Hepatocyte (in vitro differentiated cells): Measurements from ENCODE around the gene HORMAD2. TPM values are rescaled to one million over a fixed set of nuclear protein-coding genes. Genes with fewer than 3 reads are reported as not detected.

Experiments
- DNase-seq: peaks from one replicate; pipeline ENCODE4 v3.0.0-alpha.2; 2016; ENCODE audit warnings: low spot score
- H2AFZ ChIP-seq: fragments of 200-600 bp; sonication (generic); 2 replicates; pipeline ENCODE4 v1.6.0; 2016; ENCODE audit warnings: antibody characterized with exemption, mild to moderate bottlenecking
- H3K27ac ChIP-seq: fragments of 200-600 bp; sonication (generic); 2 replicates; pipeline ENCODE4 v1.5.1; 2016; ENCODE audit warnings: mild to moderate bottlenecking
- H3K27me3 ChIP-seq: fragments of 200-600 bp; sonication (generic); 2 replicates; pipeline ENCODE4 v1.6.1; 2016
- H3K36me3 ChIP-seq: fragments of 200-600 bp; sonication (generic); replicated peaks from 2 replicates; pipeline ENCODE4 v1.5.1; 2016; ENCODE audit warnings: low read depth; ENCODE audit not compliant: insufficient read depth
- H3K4me1 ChIP-seq: fragments of 200-600 bp; sonication (generic); 2 replicates; pipeline ENCODE4 v1.5.1; 2016; ENCODE audit warnings: mild to moderate bottlenecking, moderate library complexity; ENCODE audit not compliant: insufficient read depth
- H3K4me2 ChIP-seq: fragments of 200-600 bp; sonication (generic); 2 replicates; pipeline ENCODE4 v1.6.0; 2016
- H3K4me3 ChIP-seq: fragments of 200-600 bp; sonication (generic); 2 replicates; pipeline ENCODE4 v1.5.1; 2016; ENCODE audit warnings: mild to moderate bottlenecking
- H3K79me2 ChIP-seq: fragments of 200-600 bp; sonication (generic); 2 replicates; pipeline ENCODE4 v1.6.0; 2017; ENCODE audit warnings: mild to moderate bottlenecking
- H3K9me2 ChIP-seq: fragments of 200-600 bp; sonication (generic); replicated peaks from 2 replicates; pipeline ENCODE4 v1.6.0; 2017; ENCODE audit warnings: mild to moderate bottlenecking; ENCODE audit not compliant: insufficient read depth
- H3K9me3 ChIP-seq: fragments of 200-600 bp; sonication (generic); 2 replicates; pipeline ENCODE4 v1.5.1; 2016; ENCODE audit warnings: low read depth, mild to moderate bottlenecking
- H4K20me1 ChIP-seq: fragments of 200-600 bp; sonication (generic); 2 replicates; pipeline ENCODE4 v1.6.0; 2016; ENCODE audit warnings: mild to moderate bottlenecking; ENCODE audit not compliant: insufficient read depth, poor library complexity, severe bottlenecking
- EZH2 ChIP-seq: fragments of 200-600 bp; sonication (generic); IDR thresholded peaks from 2 replicates; pipeline ENCODE4 v1.6.1; 2016; ENCODE audit warnings: antibody characterized with exemption, mild to moderate bottlenecking, borderline replicate concordance
- EZH2phosphoT487 ChIP-seq: fragments of 200-600 bp; sonication (generic); IDR thresholded peaks from one replicate; pipeline ENCODE4 v1.6.1; 2018; ENCODE audit warnings: antibody characterized with exemption, mild to moderate bottlenecking, low read depth, moderate library complexity; ENCODE audit not compliant: unreplicated experiment, severe bottlenecking
- WGBS: methylation state at CpG from one replicate; pipeline ENCODE4 v1.1.6; 2016; ENCODE audit warnings: low lambda C conversion rate; ENCODE audit errors: missing lambda C conversion rate; 5-methylcytosine and 5-hydroxymethylcytosine counted together
- polyA plus RNA-seq: library from polyadenylated mRNA; unstranded; fragments of >200 nt; fragmentation: Nextera tagmentation; extraction: Ambion mirVana; gene quantifications from 2 replicates; pipeline ENCODE4 v1.2.1, GENCODE V29; 2016
- total RNA-seq: library from RNA; depleted of rRNA; stranded (reverse); fragments of >200 nt; gene quantifications from 2 replicates; pipeline ENCODE4 v1.2.3, GENCODE V29; 2014
- TF ChIP-seq, protein P1 (sequence below): fragments of 200-600 bp; sonication (generic); IDR thresholded peaks from 2 replicates; pipeline ENCODE4 v1.5.1; 2016; ENCODE audit warnings: antibody characterized with exemption, mild to moderate bottlenecking; ENCODE audit not compliant: poor library complexity

HORMAD2 gene
- total and polyA plus RNA-seq, 2 experiments from 2014 or later = not detected

DNA sequence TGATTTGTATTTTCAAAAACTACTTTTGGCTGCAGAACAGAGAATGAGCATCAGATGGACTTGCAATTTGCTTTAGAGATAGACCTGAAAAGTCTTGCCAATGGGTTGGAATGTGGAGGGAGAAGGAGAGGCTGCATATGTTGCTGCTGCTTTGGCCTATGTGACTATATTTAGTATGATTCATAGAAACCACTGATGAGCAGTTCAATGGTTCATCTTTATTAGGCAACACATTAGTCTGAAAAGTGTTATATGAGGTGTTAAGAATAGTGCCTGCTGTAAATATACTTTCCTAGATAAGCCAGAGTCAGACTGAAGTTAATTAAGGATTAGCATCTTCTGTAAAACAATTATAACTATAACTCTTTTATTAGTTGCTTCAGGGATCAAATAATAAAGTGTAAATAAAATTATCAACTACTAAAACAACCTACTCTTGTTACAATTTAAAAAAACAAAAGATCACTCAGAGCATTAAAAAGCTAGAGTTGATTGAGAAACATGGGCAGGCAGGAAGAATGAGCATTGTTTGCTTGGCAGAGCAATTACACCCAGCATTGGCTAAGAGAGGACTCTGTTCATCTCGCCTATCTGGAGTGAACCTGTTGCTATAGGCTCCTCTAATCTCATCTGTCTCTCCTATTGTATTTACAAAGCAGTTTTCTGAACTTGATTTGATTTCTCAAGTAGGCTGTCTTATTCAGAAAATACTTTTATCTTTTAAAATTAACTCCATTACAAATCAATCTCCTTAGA, 36.3 kb downstream of the HORMAD2 start:
- Histone ChIP-seq H3K9me3 (no peaks in the 10 kb centered on the region), H3K4me3 (no peak overlapping the region), H3K27me3 (no peaks in the 10 kb centered on the region), H2AFZ (no peak overlapping the region), H3K79me2 (no peaks in the 10 kb centered on the region), H3K4me2 (no peak overlapping the region), H4K20me1 (no peaks in the 10 kb centered on the region), H3K4me1 (peaks cover 3% of the 10 kb centered on the region), H3K27ac (peak overlapping the region; percentile 7), H3K9me2 (no peaks in the 10 kb centered on the region), H3K36me3 (no peaks in the 10 kb centered on the region)
- peak; percentile 81 for TF ChIP-seq EZH2phosphoT487
- TF ChIP-seq EZH2 = no peak
- WGBS = 58% methylated on average over 1 of the region's 1 CpG
- peak; percentile 39 for DNase-seq

DNA sequence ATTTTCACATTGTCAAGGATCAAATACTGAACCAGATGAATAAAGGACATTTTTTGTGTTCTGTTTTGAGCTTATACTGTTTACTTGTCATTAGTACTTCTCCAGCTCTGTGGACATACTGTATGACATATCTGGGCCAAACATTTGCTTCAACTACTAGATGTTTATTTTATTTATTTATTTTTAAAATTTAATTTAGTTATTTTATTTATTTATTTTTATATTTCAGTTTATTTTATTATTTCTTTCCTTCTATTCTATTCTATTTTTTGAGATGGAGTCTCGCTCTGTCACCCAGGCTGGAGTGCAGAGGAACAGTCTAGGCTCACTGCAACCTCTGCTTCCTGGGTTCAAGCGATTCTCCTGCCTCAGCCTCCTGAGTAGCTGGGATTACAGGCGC, 37.0 kb downstream of the HORMAD2 start:
- Histone ChIP-seq H3K27me3 (no peaks in the 10 kb centered on the region), H3K4me3 (no peak overlapping the region), H3K27ac (no peak overlapping the region), H3K4me2 (no peak overlapping the region), H4K20me1 (no peaks in the 10 kb centered on the region), H3K36me3 (no peaks in the 10 kb centered on the region), H3K9me2 (no peaks in the 10 kb centered on the region), H2AFZ (no peak overlapping the region), H3K79me2 (no peaks in the 10 kb centered on the region), H3K4me1 (peaks cover 3% of the 10 kb centered on the region), H3K9me3 (no peaks in the 10 kb centered on the region)
- TF ChIP-seq EZH2phosphoT487 (no peak), EZH2 (no peak)
- TF ChIP-seq, protein P1, sequence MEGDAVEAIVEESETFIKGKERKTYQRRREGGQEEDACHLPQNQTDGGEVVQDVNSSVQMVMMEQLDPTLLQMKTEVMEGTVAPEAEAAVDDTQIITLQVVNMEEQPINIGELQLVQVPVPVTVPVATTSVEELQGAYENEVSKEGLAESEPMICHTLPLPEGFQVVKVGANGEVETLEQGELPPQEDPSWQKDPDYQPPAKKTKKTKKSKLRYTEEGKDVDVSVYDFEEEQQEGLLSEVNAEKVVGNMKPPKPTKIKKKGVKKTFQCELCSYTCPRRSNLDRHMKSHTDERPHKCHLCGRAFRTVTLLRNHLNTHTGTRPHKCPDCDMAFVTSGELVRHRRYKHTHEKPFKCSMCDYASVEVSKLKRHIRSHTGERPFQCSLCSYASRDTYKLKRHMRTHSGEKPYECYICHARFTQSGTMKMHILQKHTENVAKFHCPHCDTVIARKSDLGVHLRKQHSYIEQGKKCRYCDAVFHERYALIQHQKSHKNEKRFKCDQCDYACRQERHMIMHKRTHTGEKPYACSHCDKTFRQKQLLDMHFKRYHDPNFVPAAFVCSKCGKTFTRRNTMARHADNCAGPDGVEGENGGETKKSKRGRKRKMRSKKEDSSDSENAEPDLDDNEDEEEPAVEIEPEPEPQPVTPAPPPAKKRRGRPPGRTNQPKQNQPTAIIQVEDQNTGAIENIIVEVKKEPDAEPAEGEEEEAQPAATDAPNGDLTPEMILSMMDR = no peak
- WGBS = 97% methylated on average over 3 of the region's 3 CpGs
- DNase-seq = no peak

DNA sequence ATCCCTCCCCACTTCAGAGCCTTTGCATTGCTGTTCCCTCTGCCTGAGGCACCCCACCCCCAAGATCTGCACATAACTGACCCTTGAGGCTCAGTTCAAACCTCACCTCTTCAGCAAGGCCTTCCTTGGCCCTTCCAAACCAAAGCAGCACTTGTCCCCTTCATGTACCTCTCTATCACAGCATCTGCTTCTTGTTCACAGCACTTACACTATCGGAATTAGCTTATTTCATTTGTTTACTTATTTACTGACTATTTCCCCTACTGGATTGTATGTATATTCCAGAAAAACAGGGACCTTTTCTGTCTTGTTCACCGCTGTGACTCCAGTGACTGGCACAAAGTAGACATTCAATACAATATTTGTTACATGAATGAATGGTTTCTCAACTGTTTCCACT, 38.0 kb downstream of the HORMAD2 start:
- no peak overlapping the region for H3K4me3 ChIP-seq
- H3K4me1 ChIP-seq = peaks cover 3% of the 10 kb centered on the region
- TF ChIP-seq EZH2phosphoT487 (no peak), EZH2 (no peak)
- TF ChIP-seq, protein P1 = no peak
- no peak overlapping the region for H3K4me2 ChIP-seq
- H3K27me3 ChIP-seq = no peaks in the 10 kb centered on the region
- H3K9me3 ChIP-seq = no peaks in the 10 kb centered on the region
- 76% methylated on average over 2 of the region's 2 CpGs for WGBS
- no peak overlapping the region for H3K27ac ChIP-seq
- H2AFZ ChIP-seq = no peak overlapping the region
- H3K36me3 ChIP-seq = no peaks in the 10 kb centered on the region
- no peaks in the 10 kb centered on the region for H3K9me2 ChIP-seq
- no peaks in the 10 kb centered on the region for H3K79me2 ChIP-seq
- no peaks in the 10 kb centered on the region for H4K20me1 ChIP-seq
- no peak for DNase-seq

DNA sequence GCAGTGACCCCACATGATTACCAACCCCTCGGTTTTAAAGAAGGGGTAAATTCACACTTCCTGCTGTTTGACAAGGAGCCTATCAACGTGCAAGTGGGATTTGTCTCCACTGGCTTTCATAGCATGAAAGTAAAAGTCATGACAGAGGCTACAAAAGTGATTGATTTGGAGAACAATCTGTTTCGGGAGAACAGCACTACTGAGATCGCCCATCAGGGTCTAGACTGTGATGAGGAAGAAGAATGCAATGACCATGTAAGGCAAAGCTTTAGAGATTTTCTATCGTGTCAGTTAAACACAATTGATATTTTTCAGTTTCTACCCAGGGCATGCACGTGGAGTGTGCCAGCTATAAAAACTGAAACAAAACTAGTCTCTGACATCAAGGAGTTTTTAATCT, 41.7 kb downstream of the HORMAD2 start:
- WGBS = 58% methylated on average over 6 of the region's 6 CpGs
- H2AFZ ChIP-seq = no peak overlapping the region
- H3K79me2 ChIP-seq = no peaks in the 10 kb centered on the region
- TF ChIP-seq, protein P1 = no peak
- no peak for TF ChIP-seq EZH2
- no peak for TF ChIP-seq EZH2phosphoT487
- H3K27ac ChIP-seq = no peak overlapping the region
- H3K4me3 ChIP-seq = no peak overlapping the region
- H3K4me2 ChIP-seq = no peak overlapping the region
- H3K9me2 ChIP-seq = no peaks in the 10 kb centered on the region
- no peak for DNase-seq
- H3K9me3 ChIP-seq = no peaks in the 10 kb centered on the region
- no peaks in the 10 kb centered on the region for H3K36me3 ChIP-seq
- no peaks in the 10 kb centered on the region for H3K4me1 ChIP-seq
- H3K27me3 ChIP-seq = no peaks in the 10 kb centered on the region
- H4K20me1 ChIP-seq = no peaks in the 10 kb centered on the region
